DMS79 (cell line): ENCODE measurements around the gene SVEP1.

Experiments used
- DNase-seq: peaks from one replicate; lab custom pipeline; 2025; lab: John Stamatoyannopoulos, UW

The SVEP1 gene

DNA sequence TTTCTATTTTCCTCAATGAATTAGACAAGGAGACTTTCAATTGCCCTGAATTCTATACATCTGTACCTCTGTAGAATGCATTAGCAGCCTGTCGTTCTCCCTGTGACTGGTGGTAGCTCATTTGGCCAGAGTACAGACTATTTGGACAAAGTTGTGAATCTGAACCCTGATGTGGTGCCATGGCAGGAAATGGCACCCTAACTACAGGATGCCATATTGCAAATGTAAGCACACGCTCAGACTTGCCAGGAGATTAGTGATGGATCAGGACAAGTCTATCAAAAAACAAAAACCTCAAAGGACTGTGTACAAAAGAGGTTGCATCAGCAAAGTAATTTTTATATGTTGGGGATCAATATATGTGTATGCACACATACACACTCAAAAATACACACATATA, 58.3 kb downstream of the SVEP1 start:
- DNase-seq, result no peak

DNA sequence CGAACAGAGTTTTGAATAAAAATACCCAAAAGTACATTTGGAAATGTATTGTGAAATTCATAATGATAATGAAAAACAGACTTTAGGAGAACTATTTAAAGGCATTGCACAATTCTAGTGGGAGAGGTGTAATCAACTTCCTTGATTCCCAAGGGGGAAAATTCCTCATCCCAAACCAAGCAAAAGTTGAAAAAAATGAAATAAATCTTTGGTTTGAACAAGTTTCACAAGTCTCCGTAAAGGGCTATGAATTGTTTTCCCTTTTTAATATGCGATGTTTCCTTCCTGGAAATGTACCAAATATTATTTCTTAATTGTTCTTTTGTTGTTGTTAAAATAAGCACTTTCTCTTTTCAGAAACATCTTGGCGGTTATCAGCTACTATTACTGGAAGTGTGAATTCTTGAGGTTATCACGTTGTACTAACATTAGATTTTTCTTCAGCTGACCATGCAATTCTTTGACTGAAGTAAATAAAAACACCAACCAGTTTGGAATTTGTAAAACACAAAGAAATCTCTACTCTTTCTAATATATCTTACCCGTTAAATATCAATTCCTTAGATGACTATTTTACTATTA, 59.3 kb downstream of the SVEP1 start:
- no peak for DNase-seq

DNA sequence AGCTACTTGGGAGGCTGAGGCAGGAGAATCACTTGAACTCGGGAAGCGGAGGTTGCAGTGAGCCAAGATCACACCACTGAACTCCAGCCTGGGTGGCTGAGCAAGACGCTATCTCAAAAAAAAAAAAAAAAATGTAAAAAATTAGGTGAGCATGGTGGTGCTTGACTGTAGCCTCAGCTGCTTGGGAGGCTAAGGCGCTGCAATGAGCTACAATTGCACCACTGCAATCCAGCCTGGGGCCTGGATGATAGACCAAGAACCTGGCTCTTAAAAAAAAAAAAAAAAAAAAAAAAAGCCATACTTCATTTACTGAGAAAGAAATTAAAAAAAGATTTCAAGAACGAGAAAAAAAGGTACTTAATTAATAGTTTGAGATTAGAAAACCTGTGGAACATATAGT, 62.1 kb downstream of the SVEP1 start:
- no peak for DNase-seq

DNA sequence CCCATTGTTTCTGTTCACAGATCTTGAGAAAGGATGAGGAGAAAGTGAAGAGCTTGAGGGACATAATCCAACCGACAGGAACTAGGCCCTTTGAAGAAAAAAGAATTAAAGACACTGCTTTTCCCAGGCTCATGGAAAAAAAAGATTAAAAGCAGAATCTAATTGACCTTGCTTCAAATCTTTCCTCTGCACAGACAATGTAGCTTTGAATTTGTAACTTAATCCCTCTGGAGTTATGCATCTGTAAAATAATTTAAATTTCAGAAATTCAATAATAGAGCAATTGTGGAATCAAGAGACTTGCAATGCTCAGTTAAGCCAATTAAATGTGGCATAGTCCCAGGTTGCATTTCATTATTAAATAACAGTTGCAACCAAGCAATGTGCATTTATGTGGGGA, 64.6 kb downstream of the SVEP1 start:
- DNase-seq, result no peak

DNA sequence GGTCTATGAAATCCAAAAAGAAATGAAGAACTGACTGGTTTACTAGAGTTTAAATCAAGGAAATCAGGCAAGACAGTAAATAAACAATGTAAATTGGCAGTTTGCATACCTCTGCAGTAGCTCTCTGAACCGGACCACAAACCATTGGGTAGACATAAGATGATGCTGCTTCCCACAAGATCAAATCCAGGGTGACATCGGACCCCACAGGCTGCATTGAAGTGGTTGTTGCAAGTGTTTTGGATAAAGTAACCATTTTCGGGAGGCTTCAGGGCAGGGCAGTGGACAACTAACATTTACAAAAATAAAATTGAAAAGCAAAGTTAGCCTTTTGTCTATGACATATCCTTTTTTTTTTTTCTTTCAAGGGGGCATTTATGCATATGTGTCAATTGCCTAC, 66.7 kb downstream of the SVEP1 start:
- no peak for DNase-seq

DNA sequence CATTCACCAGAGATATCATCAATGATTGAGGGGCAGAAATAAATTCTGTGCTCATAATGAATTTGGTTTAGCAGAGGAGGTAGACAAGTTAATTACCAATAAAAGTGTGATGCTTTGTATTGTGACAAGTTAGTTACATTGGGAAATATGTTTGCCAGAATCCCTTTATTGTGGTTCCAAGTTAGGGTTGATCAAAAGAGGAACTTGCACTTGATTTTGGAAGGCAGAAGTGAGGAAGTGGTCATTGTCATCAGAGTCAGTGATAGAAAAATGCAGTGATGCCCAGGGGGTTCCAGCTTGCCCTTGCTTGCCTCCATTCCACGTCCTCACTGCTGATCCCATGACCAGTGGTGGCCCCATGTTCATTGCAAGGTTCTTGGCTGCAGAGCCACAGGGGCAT, 69.7 kb downstream of the SVEP1 start:
- DNase-seq, result no peak

DNA sequence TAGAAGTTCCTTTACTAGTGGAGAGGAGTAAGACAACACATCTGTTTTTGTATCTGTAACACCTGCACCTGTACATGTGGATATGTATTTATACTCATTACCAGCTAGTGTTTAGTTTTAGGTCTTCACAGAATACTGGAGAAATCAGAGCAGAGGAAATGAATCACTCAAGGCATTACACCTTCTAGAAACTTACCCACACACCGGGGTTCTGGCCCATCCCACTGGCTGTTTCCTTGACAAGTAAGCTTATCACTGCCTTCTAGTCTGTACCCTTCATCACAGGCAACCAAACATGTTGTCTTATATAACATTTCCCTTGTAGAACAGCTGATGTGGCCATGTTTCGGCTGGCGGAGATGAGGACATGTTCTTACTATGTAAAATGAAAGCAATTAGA, 76.7 kb downstream of the SVEP1 start:
- no peak for DNase-seq

DNA sequence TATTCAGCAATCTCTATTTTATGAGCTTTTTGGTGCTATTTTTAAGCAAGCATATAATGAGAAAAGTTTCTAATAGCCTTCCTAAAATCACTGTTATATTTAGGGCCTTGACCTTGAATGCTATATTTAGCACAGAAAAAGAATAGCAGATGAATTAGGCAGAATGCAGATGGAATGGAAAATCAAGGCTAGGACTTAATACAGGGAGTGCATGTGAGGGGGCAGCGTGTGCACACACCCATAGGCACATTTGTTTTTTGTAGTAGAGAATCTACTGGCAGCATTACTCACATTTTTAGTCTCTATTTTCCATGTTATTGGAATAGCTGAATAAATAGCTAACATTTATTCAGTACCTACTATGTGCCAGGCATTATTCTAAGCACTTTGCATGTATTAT, 79.9 kb downstream of the SVEP1 start:
- DNase-seq, result no peak

DNA sequence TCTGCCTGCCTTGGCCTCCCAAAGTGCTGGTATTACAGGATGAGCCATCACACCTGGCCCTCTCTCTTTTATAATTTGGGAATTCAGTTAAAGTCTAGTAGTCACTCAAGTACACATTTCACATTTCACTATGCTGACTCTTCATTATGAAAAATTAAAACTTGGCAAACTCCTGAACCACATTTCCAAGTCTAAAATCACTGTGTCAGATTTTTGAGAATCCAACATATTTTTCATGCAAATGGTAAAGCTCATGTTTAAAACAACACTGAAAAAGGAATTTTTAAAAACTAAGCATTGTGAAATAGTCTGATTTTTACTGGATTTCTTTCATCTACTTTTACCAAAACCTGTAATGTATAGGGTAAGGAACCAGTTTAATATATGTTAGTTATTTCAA, 92.3 kb downstream of the SVEP1 start:
- no peak for DNase-seq

DNA sequence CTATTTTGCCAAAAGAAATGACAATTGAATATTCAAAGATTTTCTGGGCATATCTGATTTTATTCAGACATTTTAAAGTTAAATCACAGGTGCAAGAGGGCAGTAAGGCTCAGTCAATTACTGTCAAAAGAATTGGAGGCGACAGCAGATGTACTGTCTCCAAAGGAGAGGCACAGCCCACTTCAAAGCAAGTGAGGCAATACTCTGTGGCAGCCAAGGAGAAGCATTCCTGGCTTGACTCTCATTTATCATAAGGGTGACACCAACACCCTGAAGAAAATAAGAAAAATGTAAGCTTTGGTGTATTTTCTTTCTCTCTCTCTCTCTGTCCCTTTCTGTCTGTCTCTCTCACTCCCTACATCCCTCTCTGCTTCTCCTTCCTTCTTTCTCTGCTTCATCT, 93.3 kb downstream of the SVEP1 start:
- DNase-seq, result no peak

DNA sequence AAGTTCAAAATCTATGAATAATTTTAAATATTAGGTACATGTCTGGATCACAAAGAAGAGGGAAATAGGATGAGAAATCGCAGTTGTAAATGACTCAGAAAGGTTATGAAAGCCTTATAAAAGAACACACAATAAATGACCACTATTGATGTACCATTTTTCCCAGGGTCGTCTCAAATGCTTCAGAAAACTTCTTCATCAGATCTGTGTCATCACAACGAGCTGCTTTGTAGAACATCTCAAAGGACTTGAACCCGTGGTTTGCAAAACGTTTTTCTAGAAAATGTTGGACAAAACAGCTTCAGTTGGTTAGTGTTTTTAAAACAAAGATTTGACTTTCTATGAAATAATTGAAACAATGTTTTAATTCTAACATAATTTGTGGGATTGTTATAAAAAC, 100.1 kb downstream of the SVEP1 start:
- no peak for DNase-seq

DNA sequence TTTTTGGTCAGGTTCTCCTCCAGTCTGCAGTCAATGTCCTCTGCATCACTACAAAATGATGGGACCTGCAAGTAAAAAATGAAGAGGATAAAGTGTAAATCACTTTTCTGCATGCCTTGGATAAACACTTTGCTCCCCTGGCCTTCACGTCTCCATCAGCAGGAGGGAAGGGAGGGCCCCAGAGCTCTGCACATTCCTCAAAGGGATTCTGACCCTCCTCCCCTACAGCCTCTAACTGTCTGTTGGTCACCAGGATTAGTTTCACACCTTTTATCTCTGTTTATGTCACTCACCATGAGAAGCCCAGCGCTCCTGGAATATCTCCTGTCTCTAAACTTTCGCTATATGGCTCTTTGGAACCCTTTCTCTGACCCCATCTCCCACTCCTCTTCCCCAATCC, 103.3 kb downstream of the SVEP1 start:
- DNase-seq, result no peak

DNA sequence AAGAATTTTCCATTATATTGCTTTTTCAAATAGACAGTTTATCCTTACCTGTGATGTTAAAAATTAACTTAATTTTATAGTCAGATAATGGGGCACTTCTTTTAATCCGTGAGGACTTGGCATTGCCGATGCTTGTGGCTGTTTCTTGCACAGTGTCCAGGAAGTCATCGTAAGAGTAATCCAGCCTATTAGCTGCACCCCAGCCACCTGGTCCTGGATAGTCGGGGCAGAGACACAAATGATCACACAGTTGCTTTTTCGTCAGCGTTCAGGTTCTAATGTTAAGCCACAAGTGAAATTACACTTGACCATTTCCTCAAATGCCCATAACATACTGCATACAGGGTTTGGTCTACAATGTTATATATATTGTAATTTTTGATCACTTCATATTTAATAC, 107.4 kb downstream of the SVEP1 start:
- no peak for DNase-seq

DNA sequence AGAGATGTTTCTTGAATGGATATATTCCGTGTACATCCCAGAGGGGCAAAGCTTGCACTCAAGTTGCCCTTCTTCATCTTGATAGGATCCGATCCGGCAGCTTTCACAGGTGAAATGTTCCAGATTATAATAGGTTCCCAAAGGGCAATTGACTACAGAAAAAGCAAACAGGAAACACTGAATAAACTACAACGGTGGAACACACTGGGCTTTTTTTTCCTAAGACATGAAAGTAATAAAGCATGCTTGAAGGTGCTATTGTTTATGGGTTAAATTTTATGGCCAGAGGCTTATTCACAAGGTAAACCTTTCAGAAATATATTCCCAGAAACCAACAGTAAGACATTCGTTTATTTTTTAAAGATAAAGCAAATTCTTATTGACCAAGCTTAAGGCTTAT, 110.6 kb downstream of the SVEP1 start:
- no peak for DNase-seq

DNA sequence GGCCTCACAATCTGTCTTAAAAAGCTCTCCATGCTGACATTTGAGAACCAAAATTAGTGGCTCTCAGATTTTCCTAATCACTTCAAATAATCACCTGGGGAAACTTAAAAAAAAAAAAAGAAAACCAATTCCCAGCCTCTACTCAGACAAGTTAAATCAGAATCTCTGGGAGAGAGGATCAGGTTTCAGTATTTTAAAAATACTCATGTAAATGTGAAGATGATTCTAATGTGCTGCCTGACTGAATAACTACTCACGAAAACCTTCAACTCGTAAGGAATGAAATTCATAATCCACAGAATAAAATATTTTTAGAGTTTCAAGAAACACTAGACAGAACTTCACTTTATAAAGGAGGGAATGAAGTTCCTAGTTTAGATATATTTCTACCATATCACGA, 114.4 kb downstream of the SVEP1 start:
- no peak for DNase-seq

DNA sequence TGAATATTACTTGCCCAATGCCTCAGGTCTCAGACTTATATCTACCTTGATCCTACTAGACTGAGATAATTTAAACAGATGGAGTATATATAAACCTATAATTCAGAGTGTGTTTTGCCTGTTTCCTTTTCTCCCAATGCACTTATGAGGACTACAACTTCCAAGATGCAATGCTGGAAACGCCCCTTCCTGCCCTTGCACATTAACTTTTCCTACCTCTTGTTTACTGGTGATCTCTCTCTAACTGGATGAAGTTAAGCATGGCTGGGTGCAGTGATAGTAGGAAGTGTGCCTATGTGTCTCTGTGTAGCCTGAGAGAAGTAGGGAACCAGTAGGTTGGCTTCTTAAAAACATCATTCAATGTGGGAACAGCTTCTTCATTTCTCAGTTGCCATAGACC, 115.2 kb downstream of the SVEP1 start:
- no peak for DNase-seq

DNA sequence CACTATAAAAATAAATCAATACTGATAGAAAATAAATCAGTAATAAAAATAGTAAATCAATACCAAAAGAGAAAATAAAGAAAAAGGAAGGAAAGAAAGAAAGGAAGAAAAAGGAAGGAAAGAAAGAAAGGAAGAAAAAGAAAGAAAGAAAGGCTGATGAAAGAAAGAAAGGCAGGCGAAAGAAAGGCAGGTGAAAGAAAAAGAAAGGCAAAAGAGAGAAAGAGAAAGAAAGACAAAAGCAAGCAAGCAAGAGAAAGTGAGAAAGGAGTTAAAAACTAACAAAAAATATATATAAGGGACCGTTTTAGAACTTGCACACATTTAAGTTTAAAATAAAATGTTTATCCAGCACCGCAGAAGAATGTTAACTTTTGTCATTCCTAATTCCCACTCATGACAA, 116.0 kb downstream of the SVEP1 start:
- no peak for DNase-seq

DNA sequence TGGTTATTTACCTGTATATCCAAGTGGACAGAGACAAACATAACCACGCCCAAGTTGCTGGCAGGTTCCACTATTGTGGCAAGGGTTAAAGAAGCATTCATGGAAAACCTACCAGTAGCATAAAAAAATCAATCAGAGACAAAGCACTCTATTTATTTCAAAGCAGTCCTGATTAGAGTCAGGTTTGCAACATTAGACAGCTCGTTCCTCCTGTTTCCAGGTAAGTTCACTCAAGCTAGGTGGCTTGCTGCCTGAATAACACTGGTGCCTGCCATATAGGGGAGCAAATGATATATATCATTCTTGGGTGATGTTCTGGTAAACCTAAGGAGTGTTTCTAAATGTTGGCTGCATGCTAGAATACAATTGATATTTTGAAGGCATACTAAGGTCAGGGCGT, 122.3 kb downstream of the SVEP1 start:
- no peak for DNase-seq

DNA sequence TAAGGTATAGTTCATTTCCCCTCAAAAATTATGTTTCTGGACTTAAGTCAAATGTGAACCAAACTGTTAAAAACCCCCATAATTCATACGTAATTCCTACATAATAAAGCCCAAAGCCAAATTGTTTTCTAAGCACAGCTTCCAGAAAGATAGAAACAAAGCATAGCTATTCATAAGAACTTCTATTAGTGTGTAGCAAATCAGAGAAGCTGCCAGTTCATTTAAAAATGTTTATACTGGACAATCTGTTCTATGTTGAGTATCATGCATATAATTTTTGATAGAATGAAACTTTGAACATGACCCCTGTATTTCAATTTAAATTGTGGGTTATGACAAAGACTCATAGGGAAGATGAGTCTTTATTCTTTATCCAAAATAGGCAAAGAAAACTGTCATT, 122.9 kb downstream of the SVEP1 start:
- no peak for DNase-seq

DNA sequence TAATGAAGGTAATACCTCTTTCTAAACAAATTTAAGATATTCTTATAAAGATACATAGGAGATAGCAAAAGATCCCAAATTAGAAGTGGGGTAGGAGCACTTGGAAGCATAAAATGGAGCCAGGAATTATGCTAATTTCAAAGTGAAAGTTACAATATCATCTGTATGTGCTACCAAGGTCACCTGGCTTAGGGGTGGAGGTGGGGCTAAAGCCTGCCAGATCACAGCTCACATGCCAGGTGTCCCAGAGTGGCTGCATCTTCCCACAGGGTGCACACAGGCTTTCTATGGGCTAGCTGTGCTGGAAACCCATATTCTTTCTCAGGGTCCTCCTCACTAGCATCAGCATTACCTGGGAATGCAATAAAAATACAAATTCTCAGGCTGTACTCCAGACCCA, 123.7 kb downstream of the SVEP1 start:
- DNase-seq, result no peak

DNA sequence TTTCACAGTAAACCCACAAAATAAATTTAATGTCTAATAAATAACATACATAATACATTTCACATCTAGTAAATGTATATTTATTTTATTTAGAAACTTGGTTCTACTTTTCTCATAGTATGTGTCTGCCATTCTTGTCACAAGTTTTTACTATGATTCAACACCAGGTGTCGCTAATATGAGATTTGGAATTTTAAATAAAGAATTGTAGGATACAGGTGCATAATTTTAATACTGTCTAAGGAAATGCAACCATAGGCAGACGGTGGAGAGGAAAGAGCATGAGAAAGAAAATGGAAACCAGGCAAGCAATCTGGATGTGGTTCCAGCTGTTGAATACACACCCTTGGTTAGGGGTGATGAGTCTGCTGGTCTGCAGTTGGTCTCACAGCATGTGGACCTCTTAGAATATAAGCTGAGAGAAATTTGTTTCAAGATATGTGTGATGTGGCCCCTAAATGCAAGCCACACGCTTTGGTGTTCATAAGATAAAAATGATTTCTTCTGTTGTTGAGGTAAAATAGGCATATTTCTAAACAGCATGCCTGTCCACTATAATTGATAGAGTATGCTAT, 127.2 kb downstream of the SVEP1 start:
- DNase-seq, result no peak

DNA sequence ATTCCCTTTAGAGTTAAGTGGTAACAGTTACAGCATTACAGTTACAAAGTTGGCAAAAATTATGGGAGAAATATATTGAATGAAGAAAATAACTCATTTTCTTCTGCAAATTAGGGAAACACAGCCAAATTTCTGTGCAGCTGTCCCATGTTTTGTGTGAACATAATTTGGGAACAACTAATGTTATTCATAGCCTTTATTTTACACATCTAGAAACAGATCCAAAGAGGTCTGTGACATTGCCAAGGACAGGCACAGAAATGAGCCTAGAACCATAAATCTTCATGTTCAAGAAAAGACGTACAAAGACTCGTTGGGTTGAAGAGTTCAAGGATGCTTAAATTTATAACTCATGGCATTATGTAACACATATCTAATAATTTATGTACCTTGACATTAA, 127.8 kb downstream of the SVEP1 start:
- no peak for DNase-seq

DNA sequence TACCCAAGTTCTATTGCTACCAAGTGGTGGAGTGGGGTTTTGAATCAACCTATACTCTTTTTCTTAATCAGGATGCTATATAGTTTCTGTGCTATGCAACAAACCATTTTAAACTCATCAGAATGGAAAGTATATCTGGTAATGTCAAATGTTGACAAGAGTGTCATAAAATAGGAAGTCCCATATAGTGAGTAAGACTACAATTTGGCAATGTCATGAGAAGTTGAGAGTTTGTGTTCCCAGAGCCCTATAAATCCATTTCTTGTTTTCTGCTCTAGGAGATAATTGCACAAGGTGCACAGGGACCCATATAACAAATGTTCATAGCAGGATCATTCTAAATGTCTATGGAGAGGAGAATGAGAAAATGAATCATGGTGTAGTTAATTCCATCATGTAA, 132.1 kb downstream of the SVEP1 start:
- DNase-seq, result no peak

DNA sequence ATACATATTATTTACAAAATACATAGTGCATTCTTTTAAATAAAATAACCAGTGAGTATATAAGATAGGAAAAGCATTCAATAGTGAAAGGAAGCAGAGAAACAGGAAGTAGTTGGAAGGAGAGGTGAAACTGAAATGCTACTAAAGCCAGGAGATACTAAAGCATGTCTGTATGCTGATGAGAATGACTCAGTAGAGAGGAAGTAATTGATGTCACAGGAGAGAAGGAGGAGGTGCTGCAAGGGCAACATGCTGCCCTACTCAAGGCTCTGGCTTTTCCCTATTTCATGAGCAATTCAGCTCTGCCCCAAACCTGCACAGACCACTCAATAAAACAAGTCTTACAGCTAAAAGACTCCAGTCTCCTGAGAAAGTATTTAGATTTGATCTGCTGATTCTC, 133.4 kb downstream of the SVEP1 start:
- DNase-seq, result no peak

DNA sequence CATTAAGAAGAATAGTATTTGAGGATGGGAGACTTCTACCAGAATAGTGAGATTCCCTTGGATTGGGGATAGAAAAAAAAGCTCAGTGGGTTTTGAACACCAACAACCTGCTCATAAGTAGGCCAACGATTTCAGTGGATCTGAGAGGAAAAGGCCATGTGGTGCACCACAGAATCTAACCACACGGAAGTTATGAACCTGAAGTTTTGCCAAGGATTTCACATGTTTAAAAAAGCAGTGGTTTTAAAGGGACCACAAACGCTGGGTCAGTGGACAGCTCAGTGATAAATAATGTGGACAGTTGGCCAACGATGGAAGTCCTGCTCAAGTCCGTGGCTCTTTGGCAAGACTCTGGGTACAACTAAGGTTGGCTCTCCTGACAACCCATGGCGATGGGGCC, 134.6 kb downstream of the SVEP1 start:
- DNase-seq, result no peak
